Heart left ventricle (tissue), 16 donors: ENCODE measurements around the gene UPK3A. TPM values are rescaled to one million over a fixed set of nuclear protein-coding genes. Genes with fewer than 3 reads are reported as not detected.

ENCODE experiments used
- ATAC-seq, 4 donors: fragments of 200-7000 bp; cut with Tn5 transposase; one replicate each; pipeline ENCODE4 v1.9.1; 2020 to 2022; ENCODE audit warnings: moderate library complexity in 4 of 4, mild to moderate bottlenecking in 3 of 4, moderate number of reproducible peaks in 1 of 4
- DNase-seq, 5 donors: peaks; one replicate each; pipeline ENCODE4 v3.0.0-alpha.2; 2020
- H3K27ac ChIP-seq, 12 donors: fragments of 200-600 bp; sonication (generic) in 4 of 12; one replicate each; pipeline versions ENCODE4 v1.5.0 to v1.8.0; 2016 to 2022; ENCODE audit warnings: mild to moderate bottlenecking in 2 of 12
- H3K27me3 ChIP-seq, 9 donors: fragments of 200-600 bp; sonication (generic) in 2 of 9; one replicate each; pipeline versions ENCODE4 v1.5.1 to v1.8.0; 2016 to 2022; ENCODE audit warnings: mild to moderate bottlenecking in 3 of 9
- H3K36me3 ChIP-seq, 9 donors: fragments of 200-600 bp; sonication (generic) in 2 of 9; one replicate each; pipeline versions ENCODE4 v1.5.0 to v1.8.0; 2018 to 2022; ENCODE audit warnings: mild to moderate bottlenecking in 2 of 9
- H3K4me1 ChIP-seq, 12 donors: fragments of 200-600 bp; sonication (generic) in 4 of 12; one replicate each; pipeline versions ENCODE4 v1.5.0 to v1.8.0; 2016 to 2022; ENCODE audit warnings: mild to moderate bottlenecking in 3 of 12
- H3K4me3 ChIP-seq, 12 donors: fragments of 200-600 bp; sonication (generic) in 4 of 12; one replicate each; pipeline versions ENCODE4 v1.5.0 to v1.8.0; 2017 to 2022; ENCODE audit warnings: mild to moderate bottlenecking in 9 of 12, moderate library complexity in 4 of 12
- H3K9me3 ChIP-seq, 12 donors: fragments of 200-600 bp; sonication (generic) in 4 of 12; one replicate each; pipeline versions ENCODE4 v1.5.0 to v1.8.0; 2016 to 2022; ENCODE audit warnings: mild to moderate bottlenecking in 1 of 12
- CTCF ChIP-seq, 12 donors: fragments of 200-600 bp; sonication (generic) in 4 of 12; IDR thresholded peaks; one replicate each; pipeline versions ENCODE4 v1.5.0 to v1.8.0; 2018 to 2022; ENCODE audit warnings: antibody characterized with exemption in 12 of 12, mild to moderate bottlenecking in 5 of 12
- POLR2A ChIP-seq, 2 donors: fragments of 450-650 bp; IDR thresholded peaks; one replicate each; pipeline ENCODE4 v1.6.1; 2017; ENCODE audit warnings: antibody characterized with exemption in 2 of 2, mild to moderate bottlenecking in 2 of 2, moderate library complexity in 2 of 2
- WGBS, 4 donors: extraction: QIAGEN DNeasy Blood & Tissue Kit in 2 of 4; methylation state at CpG; one replicate each; pipeline versions ENCODE4 v1.1.5 to v1.1.7; 2013 to 2018; 5-methylcytosine and 5-hydroxymethylcytosine counted together
- intact Hi-C, 10 donors: fragments of 100-400 bp; cut with DNase I; formaldehyde crosslinking; loops; one replicate each; pipeline versions ENCODE4 v1.11.1 to v1.14.2; 2022
- long read RNA-seq, 3 donors: library from polyadenylated mRNA; unstranded; transcript quantifications; one replicate each; pipeline ENCODE4 v2.0.0, GENCODE V29; 2020 to 2021
- polyA plus RNA-seq, 2 donors: library from polyadenylated mRNA; stranded (reverse); fragments of 200-250 nt; gene quantifications; one replicate each; pipeline ENCODE4 v1.2.3, GENCODE V29; 2013
- total RNA-seq, 9 donors: library from RNA; depleted of rRNA in 2 of 9; stranded (reverse); fragments of >200 nt in 2 of 9; fragmentation: NEBNext Ultra II Directional in 3 of 9; extraction: Animal tissue kit (Norgen Biotek cat#: 25700) in 3 of 9; gene quantifications; one replicate each; pipeline versions ENCODE4 v1.1.0 to v1.2.4, GENCODE V29; 2016 to 2023
- donor health status: ischemic (EF 13 %, LVEDD 7.1; RV severe dilation, severe dysfunction).
- donor health status: healthy with polysubstance abuse.
- donor health status: DM: no; HTN: yes; CAD: no.
- donor health status: DM: no; HTN: no; CAD: no.
- donor health status: ischemic (EF 25% LVEDD 6.9; RV normal size, moderate dysfunction).
- donor health status: ischemic (EF 25% LVEDD 5.7; RV mildly dilated, moderate dysfunction).
- donor health status: healthy.
- donor health status: DM: yes; HTN: yes; CAD: no.
- donor health status: ischemic (EF 35%, LVEDD 5.7; RV mildly dilated, moderate dysfunction).
- donor health status: nonischemic (EF 11% LVEDD 7.7; RV severe dilation, severe dysfunction).
- donor health status: DM: yes; HTN: yes; CAD: no.
- donor health status: PGD.
- donor health status: ischemic (EF 29% LVEDD 5.4; RV normal size, mild dysfunction).
- donor health status: nonischemic (EF 23%, LVEDD 6.1; RV moderate dilation, normal function).

The UPK3A gene
- total RNA-seq (under 1 TPM in 2 of 9 donors, not detected in 7; 0.34 to 0.45 TPM), polyA plus RNA-seq (under 1 TPM in 1 of 2 donors, not detected in 1; 0.15 TPM)
- long read RNA-seq, donor 1: 0 reads
- long read RNA-seq, donor 2: 0 reads
- long read RNA-seq, donor 3: 0 reads

- intact Hi-C loops: loop anchor here in 1 of 10 donors (2.0 kb wide), 1 partner anchor 24 kb away; the partner anchor contains the start of gene FAM118A
- Histone ChIP-seq H3K4me3 (peak within 1 kb of the TSS in 10 of 12 donors; percentile 12 to 53 (median 39)), H3K4me1 (peaks cover 0 to 32% (median 9%) of the 10 kb centered on the region in 12 donors), H3K9me3 (no peaks in the 10 kb centered on the region), H3K27me3 (peaks cover 0 to 17% (median 0%) of the 10 kb centered on the region in 9 donors), H3K27ac (peak within 1 kb of the TSS in 1 of 12 donors; percentile 28), H3K36me3 (no peaks in the 10 kb centered on the region)
- no peak for TF ChIP-seq POLR2A (IDR thresholded peaks at IDR 0.05)
- no peak for TF ChIP-seq CTCF (IDR thresholded peaks at IDR 0.05)
- WGBS, 4 donors: 4 to 5% (median 4%) methylated on average over 23 to 46 of the region's 46 CpGs
- peak; percentile 73 to 96 (median 92) for ATAC-seq
- peak; percentile 53 to 87 (median 77) for DNase-seq
Measured at GRCh38 chr22:45284705-45285262, at the start of gene UPK3A. TSS of gene UPK3A (plus strand) at chr22:45284949. CDS start at chr22:45285014, 65 bp downstream.

GRCh38 chr22:45235101-45235777, 49.5 kb upstream of the UPK3A start:
- WGBS, 4 donors: 74 to 86% (median 82%) methylated on average over 23 of the region's 23 CpGs
- peak overlapping the region in 1 of 12 donors; percentile 84 for H3K27ac ChIP-seq
- H3K4me3 ChIP-seq: peak overlapping the region in 1 of 12 donors; percentile 31
- intact Hi-C loops: loop anchor here in 1 of 10 donors (10.0 kb wide), 1 partner anchor 50 kb away; no protein-coding TSS in a partner anchor
- DNase-seq (peak; percentile 40 to 78 (median 52)), ATAC-seq (peak in 3 of 4 donors; percentile 30 to 69 (median 52))
- H3K27me3 ChIP-seq: no peaks in the 10 kb centered on the region
- TF ChIP-seq CTCF (IDR thresholded peaks at IDR 0.05) (no peak), POLR2A (IDR thresholded peaks at IDR 0.05) (no peak)
- H3K36me3 ChIP-seq: peaks cover 0 to 11% (median 0%) of the 10 kb centered on the region in 9 donors
- H3K4me1 ChIP-seq: peaks cover 0 to 90% (median 9%) of the 10 kb centered on the region in 12 donors
- H3K9me3 ChIP-seq: no peaks in the 10 kb centered on the region

GRCh38 chr22:45235851-45236342, 48.9 kb upstream of the UPK3A start:
- Histone ChIP-seq H3K27me3 (no peaks in the 10 kb centered on the region), H3K4me1 (peaks cover 0 to 83% (median 11%) of the 10 kb centered on the region in 12 donors), H3K36me3 (peaks cover 0 to 11% (median 0%) of the 10 kb centered on the region in 9 donors), H3K4me3 (no peak overlapping the region), H3K27ac (peak overlapping the region in 1 of 12 donors; percentile 84), H3K9me3 (no peaks in the 10 kb centered on the region)
- no peak for ATAC-seq
- peak in 1 of 5 donors; percentile 20 for DNase-seq
- 88 to 96% (median 92%) methylated on average over 15 to 20 of the region's 20 CpGs for WGBS, 4 donors
- intact Hi-C loops: loop anchor here in 1 of 10 donors (10.0 kb wide), 1 partner anchor 51 kb away; no protein-coding TSS in a partner anchor
- TF ChIP-seq CTCF (IDR thresholded peaks at IDR 0.05): no peak
- no peak for TF ChIP-seq POLR2A (IDR thresholded peaks at IDR 0.05)
